H9 (cell line): Measurements from ENCODE around the gene DCUN1D2. TPM values are rescaled to one million over a fixed set of nuclear protein-coding genes. Genes with fewer than 3 reads are reported as not detected.

Source experiments
- DNase-seq: peaks from one replicate; pipeline ENCODE4 v3.0.0-alpha.2; 2017
- H2AFZ ChIP-seq: one replicate; pipeline ENCODE4 v1.6.1; 2013; ENCODE audit warnings: mild to moderate bottlenecking, low read length, control low read depth, moderate library complexity
- H2AK5ac ChIP-seq: 2 replicates; pipeline ENCODE4 v1.6.1; 2013; ENCODE audit warnings: low read length, control low read depth, mixed read lengths; ENCODE audit not compliant: insufficient read length
- H2BK120ac ChIP-seq: one replicate; pipeline ENCODE4 v1.6.1; 2013; ENCODE audit warnings: low read depth, mild to moderate bottlenecking, low read length, control low read depth, inconsistent platforms; ENCODE audit not compliant: poor library complexity, severe bottlenecking
- H2BK12ac ChIP-seq: 2 replicates; pipeline ENCODE4 v1.6.1; 2013; ENCODE audit warnings: low read length, control low read depth, mixed read lengths, low read depth; ENCODE audit not compliant: insufficient read length
- H2BK15ac ChIP-seq: 2 replicates; pipeline ENCODE4 v1.6.1; 2013; ENCODE audit warnings: low read depth, low read length, control low read depth
- H2BK20ac ChIP-seq: one replicate; pipeline ENCODE4 v1.6.1; 2013; ENCODE audit warnings: low read depth, mild to moderate bottlenecking, low read length, control low read depth, inconsistent platforms; ENCODE audit not compliant: poor library complexity, severe bottlenecking
- H2BK5ac ChIP-seq: 2 replicates; pipeline ENCODE4 v1.6.1; 2013; ENCODE audit warnings: low read length, control low read depth, mixed read lengths; ENCODE audit not compliant: insufficient read length
- H3K14ac ChIP-seq: 2 replicates; pipeline ENCODE4 v1.6.1; 2013; ENCODE audit warnings: low read length, control low read depth; ENCODE audit not compliant: insufficient read depth
- H3K18ac ChIP-seq: 2 replicates; pipeline ENCODE4 v1.6.1; 2013; ENCODE audit warnings: low read depth, mild to moderate bottlenecking, mixed read lengths, low read length, control low read depth; ENCODE audit not compliant: insufficient read length
- H3K23ac ChIP-seq: 2 replicates; pipeline ENCODE4 v1.6.1; 2013; ENCODE audit warnings: low read length, control low read depth, mixed read lengths, low read depth; ENCODE audit not compliant: insufficient read length
- H3K23me2 ChIP-seq: 2 replicates; pipeline ENCODE4 v1.6.1; 2013; ENCODE audit warnings: low read depth, mild to moderate bottlenecking, mixed read lengths, low read length, control low read depth; ENCODE audit not compliant: insufficient read length, poor library complexity, severe bottlenecking
- H3K27ac ChIP-seq: 2 replicates; pipeline ENCODE4 v1.5.1; 2013; ENCODE audit warnings: low read length, control low read depth, mixed read lengths, low read depth; ENCODE audit not compliant: insufficient read length
- H3K27me3 ChIP-seq: 2 replicates; pipeline ENCODE4 v1.6.1; 2013; ENCODE audit warnings: low read length, control low read depth, inconsistent platforms; ENCODE audit not compliant: insufficient read depth
- H3K4ac ChIP-seq: 2 replicates; pipeline ENCODE4 v1.6.1; 2013; ENCODE audit warnings: low read depth, mild to moderate bottlenecking, control low read depth, inconsistent platforms, low read length, moderate library complexity
- H3K4me1 ChIP-seq: 2 replicates; pipeline ENCODE4 v1.6.1; 2013; ENCODE audit warnings: low read length, control low read depth, inconsistent platforms; ENCODE audit not compliant: insufficient read depth
- H3K4me2 ChIP-seq: 2 replicates; pipeline ENCODE4 v1.6.1; 2013; ENCODE audit warnings: low read length, control low read depth, mixed read lengths; ENCODE audit not compliant: insufficient read length, insufficient read depth
- H3K56ac ChIP-seq: 2 replicates; pipeline ENCODE4 v1.6.1; 2013; ENCODE audit warnings: low read depth, mild to moderate bottlenecking, mixed read lengths, low read length, control low read depth; ENCODE audit not compliant: insufficient read length
- H3K79me1 ChIP-seq: 2 replicates; pipeline ENCODE4 v1.6.1; 2013; ENCODE audit warnings: low read depth, mild to moderate bottlenecking, moderate library complexity, low read length, control low read depth, inconsistent platforms; ENCODE audit not compliant: insufficient read depth, poor library complexity, severe bottlenecking
- H3K79me2 ChIP-seq: 2 replicates; pipeline ENCODE4 v1.6.1; 2013; ENCODE audit warnings: low read length, control low read depth, inconsistent platforms; ENCODE audit not compliant: insufficient read depth
- H3K9ac ChIP-seq: 2 replicates; pipeline ENCODE4 v1.6.1; 2013; ENCODE audit warnings: low read length, control low read depth, mixed read lengths; ENCODE audit not compliant: insufficient read length; ENCODE audit errors: extremely low read depth
- H3K9me3 ChIP-seq: one replicate; pipeline ENCODE4 v1.6.1; 2013; ENCODE audit warnings: low read depth, low read length, inconsistent platforms; ENCODE audit not compliant: control insufficient read depth
- H3T11ph ChIP-seq: one replicate; pipeline ENCODE4 v1.6.1; 2013; ENCODE audit warnings: mild to moderate bottlenecking, low read length, control low read depth, inconsistent platforms
- H4K20me1 ChIP-seq: one replicate; pipeline ENCODE4 v1.6.1; 2013; ENCODE audit not compliant: control insufficient read depth, insufficient read length, insufficient read depth
- H4K5ac ChIP-seq: 2 replicates; pipeline ENCODE4 v1.6.1; 2013; ENCODE audit warnings: low read depth, mild to moderate bottlenecking, mixed read lengths, low read length, control low read depth; ENCODE audit not compliant: insufficient read length
- H4K8ac ChIP-seq: replicated peaks from 2 replicates; pipeline ENCODE4 v1.6.1; 2013; ENCODE audit warnings: low read length, control low read depth, mixed read lengths, low read depth; ENCODE audit not compliant: insufficient read length
- H4K91ac ChIP-seq: 2 replicates; pipeline ENCODE4 v1.6.1; 2013; ENCODE audit warnings: low read depth, mild to moderate bottlenecking, moderate library complexity, mixed read lengths, low read length, control low read depth; ENCODE audit not compliant: insufficient read length
- H3K27ac Mint-ChIP-seq, 3 experiments: 2 replicates in 2 of 3; 3 replicates in 1 of 3; pipeline ENCODE4 v1.8.0; 2020 to 2021; ENCODE audit warnings: mixed read lengths in 3 of 3, mild to moderate bottlenecking in 1 of 3, moderate library complexity in 1 of 3
- H3K27me3 Mint-ChIP-seq: 2 replicates; pipeline ENCODE4 v1.8.0; 2021; ENCODE audit warnings: low read depth, mild to moderate bottlenecking, moderate library complexity, mixed read lengths
- H3K36me3 Mint-ChIP-seq, 3 experiments: 2 replicates in 2 of 3; 3 replicates in 1 of 3; pipeline ENCODE4 v1.8.0; 2020 to 2021; ENCODE audit warnings: low read depth in 3 of 3, mixed read lengths in 3 of 3; ENCODE audit not compliant: insufficient read depth in 1 of 3
- H3K4me1 Mint-ChIP-seq, 2 experiments: 2 replicates each; pipeline ENCODE4 v1.8.0; 2020; ENCODE audit warnings: mixed read lengths in 2 of 2
- H3K4me3 Mint-ChIP-seq, 2 experiments: 2 replicates in 1 of 2; 3 replicates in 1 of 2; pipeline ENCODE4 v1.8.0; 2020 to 2021; ENCODE audit warnings: mild to moderate bottlenecking in 2 of 2, mixed read lengths in 2 of 2, moderate library complexity in 1 of 2
- H3K9me3 Mint-ChIP-seq, 2 experiments: 2 replicates in 1 of 2; 3 replicates in 1 of 2; pipeline ENCODE4 v1.8.0; 2020; ENCODE audit warnings: mild to moderate bottlenecking in 2 of 2, mixed read lengths in 2 of 2, moderate library complexity in 1 of 2
- CTCF ChIP-seq: fragments of 200-600 bp; sonication (generic); conservative IDR thresholded peaks from 3 replicates; pipeline ENCODE4 v1.8.0; 2021; ENCODE audit warnings: antibody characterized with exemption, mild to moderate bottlenecking
- WGBS: extraction: QIAGEN DNeasy Blood & Tissue Kit; methylation state at CpG from one replicate; pipeline ENCODE4 v1.1.7; 2013; ENCODE audit warnings: missing lambda C conversion rate, low lambda C conversion rate, mixed read lengths; ENCODE audit not compliant: insufficient read length; ENCODE audit errors: extremely low coverage; 5-methylcytosine and 5-hydroxymethylcytosine counted together
- total RNA-seq: library from RNA; stranded (reverse); gene quantifications from 2 replicates; pipeline ENCODE4 v1.2.1, GENCODE V29; 2021

Gene DCUN1D2
- total RNA-seq, 1 experiment from 2014 or later: 36.8 TPM

- Histone ChIP-seq H2AFZ (no peak overlapping the region), H4K91ac (no peak overlapping the region), H4K20me1 (no peaks in the 10 kb centered on the region), H4K5ac (no peak overlapping the region), H3K4ac (no peak overlapping the region), H3K79me2 (no peaks in the 10 kb centered on the region), H4K8ac (no peak overlapping the region), H3K27me3 (no peaks in the 10 kb centered on the region), H3K27ac (no peak overlapping the region), H3K9ac (no peak overlapping the region), H3K79me1 (no peaks in the 10 kb centered on the region), H3K23ac (no peak overlapping the region), H3K4me1 (no peaks in the 10 kb centered on the region), H3K56ac (no peak overlapping the region), H3K23me2 (no peaks in the 10 kb centered on the region), H2BK12ac (no peak overlapping the region), H3K18ac (no peak overlapping the region), H2BK5ac (no peak overlapping the region), H2BK120ac (no peak overlapping the region), H3T11ph (no peak overlapping the region), H2AK5ac (no peak overlapping the region), H2BK20ac (no peak overlapping the region), H3K14ac (no peak overlapping the region), H2BK15ac (no peak overlapping the region), H3K4me2 (no peak overlapping the region), H3K9me3 (no peaks in the 10 kb centered on the region)
- DNase-seq: no peak
- Mint-ChIP-seq H3K36me3 (peaks cover 41 to 88% (median 82%) of the 10 kb centered on the region in 3 experiments), H3K9me3 (no peaks in the 10 kb centered on the region), H3K27me3 (peaks cover 2% of the 10 kb centered on the region; the same call in 1 of the 2 replicates), H3K4me1 (peaks cover 4 to 10% of the 10 kb centered on the region in 2 experiments; a peak in 3 of 4 replicates), H3K4me3 (no peak overlapping the region), H3K27ac (no peak overlapping the region)
- WGBS: no CpG with 5 or more reads among the region's 27 CpGs
- peak; percentile 45 for TF ChIP-seq CTCF
Observed at GRCh38 chr13:113457510-113457909, 33.0 kb downstream of the DCUN1D2 start.
